Fibroblast of pulmonary artery (primary cell): ENCODE data around the gene APBB2.

Source experiments
- DNase-seq: peaks from one replicate; pipeline ENCODE4 v3.0.0-alpha.2; 2010; ENCODE audit warnings: low read depth
- H3K4me3 ChIP-seq: replicated peaks from 2 replicates; pipeline ENCODE4 v1.5.1; 2011; ENCODE audit warnings: low read depth, mild to moderate bottlenecking, control low read depth, low read length, moderate library complexity
- TF ChIP-seq, protein P1 (sequence below): IDR thresholded peaks from 2 replicates; pipeline ENCODE4 v1.5.1; 2011; ENCODE audit warnings: mild to moderate bottlenecking, control low read depth, low read length, inconsistent platforms; ENCODE audit errors: missing control alignments

Gene APBB2

DNA sequence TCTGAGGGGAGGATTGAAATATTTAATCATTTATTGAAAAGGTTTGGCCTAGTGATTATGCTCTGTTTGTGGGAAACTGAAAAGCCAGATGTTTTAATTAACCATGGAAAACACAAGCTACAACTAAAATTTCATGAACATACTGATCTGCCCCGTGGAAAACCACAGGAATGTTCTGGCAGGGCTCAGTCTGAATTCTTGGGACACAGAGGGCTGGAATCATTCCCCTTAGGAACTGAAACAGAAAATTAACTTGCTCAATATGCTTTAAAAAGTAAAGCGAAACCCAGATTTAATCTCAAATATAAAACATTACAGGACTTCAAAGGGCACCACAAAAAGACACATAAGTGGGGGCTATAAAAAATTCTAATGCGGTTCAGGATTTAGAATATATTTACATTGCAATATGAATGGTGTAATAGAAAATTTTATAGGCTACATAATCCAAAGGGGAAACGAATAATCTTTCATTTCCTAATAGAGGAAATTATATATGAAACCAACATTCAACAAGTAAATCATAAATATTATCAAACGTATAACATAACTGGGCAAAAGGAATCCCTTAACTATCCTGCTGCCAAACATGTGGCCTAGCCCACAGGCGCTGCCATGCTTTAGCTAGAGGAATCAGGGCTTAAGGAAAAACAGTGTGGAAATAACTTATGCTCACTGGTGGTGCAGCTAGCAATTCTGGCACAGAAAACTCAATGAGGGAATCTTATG, 70.9 kb downstream of the APBB2 start:
- TF ChIP-seq, protein P1, sequence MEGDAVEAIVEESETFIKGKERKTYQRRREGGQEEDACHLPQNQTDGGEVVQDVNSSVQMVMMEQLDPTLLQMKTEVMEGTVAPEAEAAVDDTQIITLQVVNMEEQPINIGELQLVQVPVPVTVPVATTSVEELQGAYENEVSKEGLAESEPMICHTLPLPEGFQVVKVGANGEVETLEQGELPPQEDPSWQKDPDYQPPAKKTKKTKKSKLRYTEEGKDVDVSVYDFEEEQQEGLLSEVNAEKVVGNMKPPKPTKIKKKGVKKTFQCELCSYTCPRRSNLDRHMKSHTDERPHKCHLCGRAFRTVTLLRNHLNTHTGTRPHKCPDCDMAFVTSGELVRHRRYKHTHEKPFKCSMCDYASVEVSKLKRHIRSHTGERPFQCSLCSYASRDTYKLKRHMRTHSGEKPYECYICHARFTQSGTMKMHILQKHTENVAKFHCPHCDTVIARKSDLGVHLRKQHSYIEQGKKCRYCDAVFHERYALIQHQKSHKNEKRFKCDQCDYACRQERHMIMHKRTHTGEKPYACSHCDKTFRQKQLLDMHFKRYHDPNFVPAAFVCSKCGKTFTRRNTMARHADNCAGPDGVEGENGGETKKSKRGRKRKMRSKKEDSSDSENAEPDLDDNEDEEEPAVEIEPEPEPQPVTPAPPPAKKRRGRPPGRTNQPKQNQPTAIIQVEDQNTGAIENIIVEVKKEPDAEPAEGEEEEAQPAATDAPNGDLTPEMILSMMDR = no peak
- DNase-seq = peak; percentile 96
- H3K4me3 ChIP-seq = peak overlapping the region; percentile 29

DNA sequence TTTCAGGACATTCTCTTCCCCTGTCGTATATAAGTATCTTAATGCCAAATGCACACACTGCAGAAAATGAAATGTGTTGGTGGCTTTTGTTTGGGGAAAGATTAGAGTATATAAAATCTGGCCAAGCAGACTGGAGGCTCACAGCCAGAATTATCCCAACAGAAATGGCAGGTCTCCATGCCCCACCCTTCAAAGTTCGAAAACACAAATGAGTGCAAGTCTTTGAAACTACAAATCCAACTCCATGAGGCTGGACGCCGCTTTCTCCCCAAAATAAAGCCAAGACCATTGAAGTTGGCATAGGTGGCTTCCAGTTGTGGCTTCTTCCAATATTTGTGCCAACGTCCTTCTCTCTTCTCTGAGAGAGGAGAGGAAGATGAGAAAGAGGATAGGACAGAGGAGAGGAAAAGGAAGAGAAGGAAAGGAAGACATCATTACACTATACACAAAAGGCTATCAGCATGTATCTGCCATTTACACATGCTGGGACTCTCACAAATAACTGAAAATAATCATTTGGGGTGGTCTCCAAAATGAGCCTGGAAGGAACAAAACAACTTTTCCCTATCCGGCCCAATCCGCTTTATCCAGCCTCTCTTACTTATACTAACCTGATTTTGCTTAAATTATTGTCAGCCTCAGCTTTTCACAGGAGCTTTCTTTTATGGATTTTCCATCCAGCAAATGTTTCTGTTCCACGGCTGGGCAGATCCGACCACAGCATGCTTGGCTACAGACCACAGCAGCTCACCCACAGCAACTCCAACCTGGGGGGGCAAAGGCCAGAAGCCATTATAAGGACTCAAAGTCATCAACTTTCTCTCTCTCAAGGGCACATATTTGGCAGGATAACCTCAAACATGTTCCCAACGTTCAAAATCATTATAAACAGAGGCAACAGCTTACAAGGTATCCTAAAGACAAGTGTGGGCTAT, 71.7 kb downstream of the APBB2 start:
- TF ChIP-seq, protein P1 = no peak
- H3K4me3 ChIP-seq = no peak overlapping the region
- no peak for DNase-seq

DNA sequence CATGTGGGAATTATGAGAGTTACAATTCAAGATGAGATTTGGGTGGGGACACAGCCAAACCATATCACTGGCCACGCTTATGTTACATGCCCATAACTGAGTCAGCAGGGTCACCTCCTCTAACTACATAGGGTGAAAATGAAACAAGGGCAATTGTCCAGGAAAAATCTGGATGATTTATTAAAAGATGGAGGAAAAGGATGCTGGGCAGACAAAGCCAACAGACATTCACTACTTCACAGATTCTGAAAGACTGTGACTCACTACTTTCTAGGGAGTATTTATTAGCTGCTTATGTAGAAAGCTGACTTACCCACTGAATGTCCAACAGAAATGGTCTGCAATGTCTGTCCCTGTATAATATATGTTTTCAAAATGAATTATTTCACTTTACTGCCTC, 72.4 kb downstream of the APBB2 start:
- no peak overlapping the region for H3K4me3 ChIP-seq
- peak; percentile 89 for DNase-seq
- TF ChIP-seq, protein P1 = no peak

DNA sequence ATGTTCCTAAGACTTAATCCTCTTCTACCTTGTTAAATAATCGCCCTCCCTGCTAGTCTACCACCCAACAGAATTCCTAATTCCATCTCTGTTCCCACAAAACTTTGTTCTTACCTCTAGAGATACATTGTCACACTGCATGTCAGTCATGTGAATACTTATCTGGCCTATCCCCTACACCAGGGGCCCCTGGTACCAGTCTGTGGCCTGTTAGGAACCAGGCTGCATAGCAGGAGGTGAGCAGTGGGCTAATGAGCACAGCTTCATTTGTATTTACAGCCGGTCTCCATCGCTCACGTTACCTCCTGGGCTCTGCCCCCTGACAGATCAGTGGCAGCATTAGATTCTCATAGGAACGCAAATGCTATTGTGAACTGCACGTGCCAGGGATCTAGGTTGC, 73.9 kb downstream of the APBB2 start:
- TF ChIP-seq, protein P1 = no peak

DNA sequence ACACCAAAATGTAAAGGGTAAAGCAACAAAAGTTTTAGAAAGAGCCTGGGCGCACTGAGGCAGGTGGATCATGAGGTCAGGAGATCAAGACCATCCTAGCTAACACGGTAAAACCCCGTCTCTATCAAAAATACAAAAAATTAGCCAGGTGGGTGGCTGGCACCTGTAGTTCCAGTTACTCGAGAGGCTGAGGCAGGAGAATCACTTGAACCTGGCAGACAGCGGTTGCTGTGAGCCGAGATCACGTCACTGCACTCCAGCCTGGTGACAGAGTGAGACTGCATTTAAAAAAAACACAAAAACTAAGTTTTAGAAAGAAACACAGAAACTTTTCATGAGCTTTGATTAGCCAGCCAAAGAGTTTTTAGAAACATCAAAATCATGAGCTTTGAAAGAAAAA, 76.5 kb downstream of the APBB2 start:
- TF ChIP-seq, protein P1 = no peak
- no peak overlapping the region for H3K4me3 ChIP-seq
- no peak for DNase-seq

More for the DNA sequence above, 73.9 kb downstream of the APBB2 start:
- DNase-seq = no peak
- no peak overlapping the region for H3K4me3 ChIP-seq

DNA sequence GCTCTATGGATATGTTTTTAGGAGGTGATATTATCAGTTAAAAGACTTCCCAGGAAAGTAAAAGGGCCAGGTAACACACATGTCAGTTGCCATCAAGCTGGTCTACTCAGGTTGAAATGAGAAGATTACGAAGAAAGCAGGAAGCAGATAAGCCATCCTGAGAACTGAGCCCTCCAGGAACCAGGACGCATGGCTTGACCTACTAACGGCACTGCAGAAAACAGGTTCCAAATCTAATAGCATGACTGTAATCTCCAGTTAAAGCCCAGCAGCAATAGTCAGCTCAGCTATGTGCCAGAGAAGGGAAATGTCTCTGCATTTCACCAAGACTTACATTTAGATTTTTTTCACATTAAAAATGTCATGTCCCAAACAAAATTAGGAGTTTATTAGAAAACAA, 77.9 kb downstream of the APBB2 start:
- DNase-seq = no peak
- TF ChIP-seq, protein P1 = no peak
- H3K4me3 ChIP-seq = no peak overlapping the region
